Measurements from ENCODE around the gene NLRP14.

Gene NLRP14, protein sequence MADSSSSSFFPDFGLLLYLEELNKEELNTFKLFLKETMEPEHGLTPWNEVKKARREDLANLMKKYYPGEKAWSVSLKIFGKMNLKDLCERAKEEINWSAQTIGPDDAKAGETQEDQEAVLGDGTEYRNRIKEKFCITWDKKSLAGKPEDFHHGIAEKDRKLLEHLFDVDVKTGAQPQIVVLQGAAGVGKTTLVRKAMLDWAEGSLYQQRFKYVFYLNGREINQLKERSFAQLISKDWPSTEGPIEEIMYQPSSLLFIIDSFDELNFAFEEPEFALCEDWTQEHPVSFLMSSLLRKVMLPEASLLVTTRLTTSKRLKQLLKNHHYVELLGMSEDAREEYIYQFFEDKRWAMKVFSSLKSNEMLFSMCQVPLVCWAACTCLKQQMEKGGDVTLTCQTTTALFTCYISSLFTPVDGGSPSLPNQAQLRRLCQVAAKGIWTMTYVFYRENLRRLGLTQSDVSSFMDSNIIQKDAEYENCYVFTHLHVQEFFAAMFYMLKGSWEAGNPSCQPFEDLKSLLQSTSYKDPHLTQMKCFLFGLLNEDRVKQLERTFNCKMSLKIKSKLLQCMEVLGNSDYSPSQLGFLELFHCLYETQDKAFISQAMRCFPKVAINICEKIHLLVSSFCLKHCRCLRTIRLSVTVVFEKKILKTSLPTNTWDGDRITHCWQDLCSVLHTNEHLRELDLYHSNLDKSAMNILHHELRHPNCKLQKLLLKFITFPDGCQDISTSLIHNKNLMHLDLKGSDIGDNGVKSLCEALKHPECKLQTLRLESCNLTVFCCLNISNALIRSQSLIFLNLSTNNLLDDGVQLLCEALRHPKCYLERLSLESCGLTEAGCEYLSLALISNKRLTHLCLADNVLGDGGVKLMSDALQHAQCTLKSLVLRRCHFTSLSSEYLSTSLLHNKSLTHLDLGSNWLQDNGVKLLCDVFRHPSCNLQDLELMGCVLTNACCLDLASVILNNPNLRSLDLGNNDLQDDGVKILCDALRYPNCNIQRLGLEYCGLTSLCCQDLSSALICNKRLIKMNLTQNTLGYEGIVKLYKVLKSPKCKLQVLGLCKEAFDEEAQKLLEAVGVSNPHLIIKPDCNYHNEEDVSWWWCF

DNA sequence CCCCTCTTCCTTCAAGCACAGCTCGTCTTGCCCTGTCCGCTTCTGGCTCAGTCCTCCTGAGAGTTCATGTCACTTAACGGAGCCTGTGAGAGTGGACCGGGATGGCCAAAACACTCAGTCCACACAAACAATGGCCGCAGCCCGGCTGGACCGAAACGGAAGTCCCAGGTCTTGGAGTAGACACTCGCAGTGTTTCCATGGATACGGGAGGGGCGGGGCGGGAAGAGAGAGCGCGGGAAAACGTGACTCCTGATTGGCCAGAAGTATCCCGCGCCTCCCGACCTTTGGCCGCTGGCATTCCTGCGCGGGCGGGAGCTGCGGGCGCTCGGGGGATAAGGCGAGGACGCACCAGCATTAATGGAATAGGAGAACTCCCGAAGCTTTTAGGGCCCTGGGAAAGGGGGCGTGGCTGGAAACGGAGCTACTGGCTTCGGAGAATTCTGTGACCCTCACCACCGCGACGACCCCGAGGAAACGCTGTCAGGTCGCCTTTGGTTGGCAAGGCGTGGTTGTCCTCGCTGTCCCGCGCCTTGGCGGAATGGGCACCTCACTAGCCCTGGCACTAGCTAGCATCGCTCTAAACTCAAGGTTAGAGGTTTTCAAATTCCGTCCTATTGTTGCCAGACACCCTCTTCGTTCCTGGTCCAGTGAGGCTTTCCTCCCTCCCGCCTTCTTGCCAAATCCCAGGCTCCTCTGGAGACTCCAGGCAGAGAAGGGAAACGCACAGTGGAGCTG, at the start of gene NLRP14, which contains the start of gene ZNF214:
Gene NLRP14 (plus strand): TSS at position 297 of the 735 bp plus-strand sequence. CDS start 18,108 bp downstream, outside the sequence.
Gene ZNF214 (minus strand): TSS at position 164 of the 735 bp plus-strand sequence. CDS start 17,511 bp downstream, outside the sequence.
- DNase-seq: peak; percentile 46

DNA sequence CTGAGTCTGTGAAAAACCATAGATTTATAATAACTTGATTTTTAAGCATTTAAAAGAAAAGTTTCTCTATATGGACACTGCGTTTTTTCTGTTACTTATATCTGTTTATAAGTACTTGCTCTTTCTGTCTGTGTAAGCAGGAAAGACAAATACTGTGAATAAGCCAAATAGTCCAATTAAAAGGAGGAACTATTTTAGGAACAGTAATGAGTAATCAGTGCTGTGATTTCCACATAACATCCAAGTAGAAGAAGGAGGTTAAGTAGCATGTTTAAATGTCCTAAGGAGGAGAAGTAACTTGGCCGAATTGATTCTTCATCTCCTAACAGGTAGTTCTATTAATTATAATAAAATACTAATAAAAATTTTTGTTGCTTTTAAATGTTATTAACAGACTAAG, 40.9 kb upstream of the NLRP14 start:
- DNase-seq: no peak

DNA sequence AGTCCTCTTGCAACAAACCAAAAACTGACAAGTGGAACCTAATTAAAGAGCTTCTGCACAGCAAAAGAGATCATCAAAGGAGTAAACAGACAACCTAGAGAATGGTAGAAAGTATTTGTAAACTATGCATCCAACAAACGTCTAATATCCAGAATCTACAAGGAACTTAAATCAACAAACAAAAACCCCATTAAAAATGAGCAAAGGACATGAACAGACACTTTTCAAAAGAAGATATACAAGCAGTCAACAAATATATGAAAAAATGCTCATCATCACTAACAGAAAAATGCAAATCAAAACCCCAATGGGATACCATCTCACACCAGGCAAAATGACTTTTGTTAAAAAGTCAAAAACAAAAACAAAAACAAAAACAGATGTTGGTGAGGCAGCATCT, 33.8 kb upstream of the NLRP14 start:
- no peak for DNase-seq

DNA sequence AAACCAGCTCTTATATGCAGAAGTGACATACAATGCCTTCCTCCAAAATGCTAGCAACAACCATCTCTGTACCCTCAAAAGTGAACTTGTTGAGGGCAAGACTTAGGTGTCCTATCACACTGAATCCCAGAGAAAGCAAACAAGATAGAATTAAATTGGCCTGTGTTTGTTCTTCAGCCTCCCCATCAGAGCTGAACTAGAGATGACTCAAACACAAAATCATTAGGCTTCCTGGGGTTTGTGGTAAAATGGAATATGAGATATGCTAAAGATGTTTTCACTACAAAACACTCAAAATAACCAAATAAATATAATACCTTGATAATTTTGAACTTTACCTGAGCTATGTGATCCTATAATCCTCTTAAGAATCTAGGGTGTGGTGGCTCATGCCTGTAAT, 31.8 kb upstream of the NLRP14 start:
- no peak for DNase-seq

DNA sequence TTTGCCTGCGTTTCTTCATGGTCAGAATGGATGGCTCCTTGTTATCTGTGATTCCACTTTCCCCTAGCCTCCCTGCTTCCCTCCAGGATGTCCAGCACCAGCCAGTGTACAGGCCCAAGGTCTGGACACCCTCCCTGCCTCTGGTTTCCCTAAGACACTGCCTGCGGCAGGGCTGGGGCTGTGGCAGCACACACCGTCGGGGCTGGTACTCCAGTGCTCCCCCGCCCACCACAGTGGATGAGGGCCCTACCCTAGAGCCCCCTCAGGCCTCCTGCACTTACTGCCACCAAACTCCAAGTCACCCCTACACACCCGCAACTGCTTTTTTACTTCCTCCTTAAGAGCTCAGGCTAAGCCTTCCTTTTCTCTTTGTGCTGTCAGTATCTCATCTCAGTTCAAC, 29.1 kb upstream of the NLRP14 start:
- no peak for DNase-seq

DNA sequence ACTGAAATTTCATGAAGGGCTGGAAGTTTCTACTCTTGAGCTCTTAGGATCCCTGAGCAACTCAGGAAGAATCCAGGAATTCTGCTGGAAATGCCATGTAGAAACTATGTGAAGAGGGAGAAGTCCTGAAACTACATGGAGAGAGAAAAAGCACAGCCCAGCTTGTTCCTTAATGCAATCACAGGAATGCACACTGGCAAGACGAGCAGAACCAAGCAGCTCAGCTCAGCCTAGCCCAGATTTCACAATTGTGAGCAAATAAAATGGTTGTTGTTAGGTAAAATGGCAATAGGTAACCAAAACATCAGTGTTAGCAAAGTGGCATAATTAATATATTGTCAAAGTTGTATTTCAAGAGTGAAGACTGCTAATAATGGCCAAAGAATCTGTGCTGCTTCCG, 28.3 kb upstream of the NLRP14 start:
- DNase-seq: no peak

DNA sequence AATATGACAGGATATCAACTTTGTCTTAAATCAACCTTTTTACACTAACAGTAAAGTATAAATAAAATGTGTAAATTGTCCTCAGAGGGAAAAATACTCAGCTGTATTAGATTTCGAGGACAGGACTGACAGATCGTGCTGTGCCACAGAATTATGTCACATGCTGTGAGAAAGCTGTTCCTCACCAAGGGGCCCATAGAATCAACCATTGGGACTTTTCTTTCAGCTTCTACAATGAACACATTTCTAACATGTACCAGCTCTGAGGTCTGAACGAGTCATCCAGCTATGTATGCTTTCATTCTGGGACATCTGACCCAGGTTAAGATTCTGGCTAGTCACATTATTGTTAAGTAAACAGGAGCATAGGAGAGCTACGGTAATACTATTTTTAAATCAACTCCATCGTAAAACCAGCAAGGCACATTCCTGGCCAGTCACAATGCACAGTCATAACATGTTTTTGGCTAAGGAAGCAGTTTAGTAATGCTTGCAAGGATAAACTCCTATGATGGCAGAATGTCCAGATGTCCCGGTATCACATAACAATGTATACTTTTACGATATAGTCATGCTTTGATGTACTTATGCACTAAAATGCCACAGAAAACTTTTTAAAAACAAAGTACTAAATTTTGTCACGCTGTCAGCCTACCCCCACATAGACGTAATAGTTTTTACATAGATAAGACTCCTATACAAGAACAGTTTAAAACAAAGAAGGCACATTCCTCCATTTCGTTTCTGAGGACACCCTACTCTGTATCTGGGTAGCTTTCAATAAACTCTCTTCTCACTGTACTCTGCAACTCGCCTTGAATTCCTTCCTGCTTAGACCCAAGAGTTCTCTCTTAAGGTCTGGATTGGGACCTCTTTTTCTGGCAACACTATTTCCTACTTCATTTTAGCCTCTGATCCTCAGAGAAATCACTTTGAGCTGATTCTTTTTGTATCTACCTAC, 27.5 kb upstream of the NLRP14 start:
- no peak for DNase-seq

DNA sequence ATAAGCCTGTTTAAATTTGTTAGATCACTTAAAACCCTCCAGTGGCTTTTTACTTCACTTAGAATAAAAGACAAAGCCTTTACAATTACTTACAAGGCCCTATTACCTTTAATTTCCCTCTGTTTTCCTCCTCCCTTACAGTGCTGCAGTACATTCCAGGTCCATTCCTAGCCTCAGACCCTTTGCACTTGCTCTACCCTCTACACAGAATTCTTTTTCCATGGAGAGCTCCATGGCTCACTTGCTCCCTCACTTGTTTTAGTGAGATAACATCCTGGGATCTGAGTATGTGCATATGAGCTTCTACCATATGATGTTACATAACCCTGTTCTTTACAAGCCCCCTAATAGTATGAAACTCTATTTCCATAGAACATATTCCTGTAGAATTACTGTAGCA, 24.6 kb upstream of the NLRP14 start:
- DNase-seq: no peak

DNA sequence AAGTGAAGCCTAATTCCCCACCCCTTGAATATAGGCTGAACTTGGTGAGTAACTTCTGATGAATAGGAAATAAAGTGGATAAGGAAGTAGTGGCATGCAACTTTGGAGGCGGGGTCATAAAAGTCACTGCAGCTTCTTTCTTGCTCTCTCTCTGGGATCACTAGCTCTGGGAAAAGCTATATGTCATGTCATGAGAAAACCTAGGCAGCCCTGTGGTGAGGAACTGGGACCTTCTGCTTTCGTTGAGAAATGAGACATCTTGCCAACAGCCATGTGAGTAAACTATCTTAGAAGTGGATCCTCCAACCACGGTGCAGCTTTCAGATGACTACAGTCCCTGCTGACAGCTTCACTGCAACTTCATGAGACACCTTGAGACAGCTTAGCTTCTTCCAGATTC, 15.8 kb upstream of the NLRP14 start:
- DNase-seq: no peak

DNA sequence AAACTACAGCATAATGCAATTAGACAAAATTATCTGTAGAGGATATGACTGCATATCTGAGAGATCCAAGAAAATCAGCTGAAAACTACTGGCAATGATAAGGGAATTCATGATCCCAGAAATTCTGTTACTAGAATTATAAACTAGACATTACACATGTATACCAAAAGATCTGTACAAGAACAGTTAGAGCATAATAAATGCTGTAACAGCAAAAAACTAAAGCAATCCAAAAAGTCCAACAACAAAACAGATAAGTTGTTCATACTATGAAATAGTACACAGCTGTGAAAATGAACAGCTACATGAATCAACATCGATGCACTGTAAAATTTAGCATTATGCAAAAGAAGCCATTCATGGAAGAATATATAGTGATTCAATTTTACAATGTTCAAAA, 6.2 kb upstream of the NLRP14 start:
- DNase-seq: no peak

DNA sequence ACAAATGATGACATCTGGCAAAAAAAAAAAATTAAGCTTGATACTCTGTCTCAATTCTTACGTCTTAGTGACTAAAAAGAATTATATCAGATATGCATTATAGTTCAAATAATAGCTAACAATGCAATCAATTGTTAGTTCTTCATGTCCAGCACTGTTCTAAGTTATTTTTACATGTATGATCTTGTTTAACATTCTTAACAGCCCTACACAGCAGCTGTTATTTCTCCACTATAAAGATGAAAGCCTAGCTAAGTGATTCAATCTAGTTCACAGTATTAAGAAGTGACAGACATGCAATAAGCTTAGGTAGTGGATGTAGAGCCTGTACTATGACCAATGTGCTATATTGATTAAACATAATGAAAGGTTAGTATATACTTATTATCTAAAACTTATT, 4.3 kb upstream of the NLRP14 start:
- DNase-seq: no peak

DNA sequence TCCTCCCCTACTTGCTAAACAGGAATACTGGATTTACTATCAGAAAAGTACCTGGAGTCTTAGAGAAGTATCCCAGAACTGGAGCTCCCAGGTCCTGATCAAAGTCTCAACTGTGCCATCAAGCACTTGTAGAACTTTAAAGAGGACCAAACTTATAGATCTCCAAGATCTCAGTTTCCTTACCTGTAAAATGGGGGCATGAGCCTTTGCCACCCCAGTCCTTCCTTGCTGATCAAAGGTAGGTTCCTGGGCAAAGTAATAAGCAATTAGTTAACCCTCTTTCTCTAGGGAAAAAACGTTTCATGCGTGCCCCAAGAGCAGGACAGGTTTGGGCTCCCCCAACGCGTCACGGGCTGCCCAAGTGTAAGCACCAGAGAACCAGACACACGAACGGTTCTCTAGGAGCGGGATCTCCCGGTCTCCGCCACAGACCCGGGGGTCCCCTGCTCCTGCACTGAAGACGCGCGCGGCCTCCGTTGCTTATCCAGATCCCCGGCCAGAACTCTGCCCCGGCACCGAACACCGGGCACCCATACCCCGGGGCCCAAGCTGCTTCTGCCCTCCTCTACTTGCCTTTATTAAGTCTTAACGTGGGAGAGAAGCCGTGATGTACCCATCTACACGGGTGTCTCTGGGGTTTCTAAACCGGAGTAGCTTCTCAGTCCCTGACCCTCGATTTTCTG, 638 bp upstream of the NLRP14 start:
- no peak for DNase-seq

DNA sequence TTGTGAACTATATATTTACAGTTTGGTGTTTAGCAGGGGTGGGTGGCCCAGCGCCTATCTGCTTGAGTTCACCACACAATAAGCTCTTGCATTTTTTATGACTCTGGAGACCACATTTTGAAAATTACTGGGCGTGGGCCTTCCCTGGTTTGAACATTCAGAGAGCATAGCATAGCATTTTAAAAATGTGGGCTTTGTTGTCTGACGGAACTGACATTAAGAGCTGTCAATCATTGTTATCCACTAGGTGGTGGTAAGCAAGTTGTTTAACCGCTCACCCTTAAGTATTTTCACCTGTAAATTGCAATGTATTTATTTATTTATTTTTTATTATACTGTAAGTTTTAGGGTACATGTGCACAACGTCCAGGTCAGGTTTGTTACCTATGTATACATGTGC, 1.0 kb downstream of the NLRP14 start:
- DNase-seq: no peak

DNA sequence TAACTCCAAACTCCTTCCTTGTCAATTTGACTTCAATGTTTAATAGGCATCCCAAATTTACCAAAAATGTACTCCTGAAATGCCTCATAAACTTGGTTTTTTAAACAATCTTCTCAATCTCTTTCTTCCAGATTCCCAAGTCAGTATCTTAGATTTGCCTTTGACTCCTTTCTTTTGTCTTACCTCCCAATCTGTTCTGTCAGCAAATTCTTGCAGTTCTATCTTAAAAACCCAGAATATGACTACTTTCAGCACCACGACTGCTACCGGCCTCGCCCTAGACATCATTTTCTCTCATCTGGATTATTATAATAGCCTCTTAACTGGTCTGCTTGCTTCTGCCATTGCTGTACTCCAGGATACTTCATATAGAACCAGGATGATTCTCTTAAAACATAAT, 7.9 kb downstream of the NLRP14 start:
- DNase-seq: no peak

DNA sequence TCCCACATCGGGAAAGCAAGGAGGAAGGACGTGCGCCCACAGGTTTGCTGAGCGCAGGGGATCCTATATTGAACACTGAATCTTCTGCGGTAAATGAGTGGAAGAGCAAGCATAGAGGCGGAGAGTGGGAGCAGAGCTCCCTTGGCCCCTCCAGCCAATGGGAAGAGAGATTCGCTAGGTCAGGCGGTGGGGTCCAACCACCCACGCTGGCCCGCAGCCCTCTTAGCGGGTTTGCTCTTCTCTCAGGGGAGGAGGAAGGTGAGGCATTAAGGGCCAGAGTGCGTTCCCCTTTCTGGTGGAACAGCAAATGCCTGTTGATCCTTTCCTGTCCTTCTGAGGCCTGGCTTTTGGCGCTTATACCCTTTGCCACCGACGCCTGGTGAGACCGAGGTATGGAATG, 10.6 kb downstream of the NLRP14 start:
- DNase-seq: no peak

DNA sequence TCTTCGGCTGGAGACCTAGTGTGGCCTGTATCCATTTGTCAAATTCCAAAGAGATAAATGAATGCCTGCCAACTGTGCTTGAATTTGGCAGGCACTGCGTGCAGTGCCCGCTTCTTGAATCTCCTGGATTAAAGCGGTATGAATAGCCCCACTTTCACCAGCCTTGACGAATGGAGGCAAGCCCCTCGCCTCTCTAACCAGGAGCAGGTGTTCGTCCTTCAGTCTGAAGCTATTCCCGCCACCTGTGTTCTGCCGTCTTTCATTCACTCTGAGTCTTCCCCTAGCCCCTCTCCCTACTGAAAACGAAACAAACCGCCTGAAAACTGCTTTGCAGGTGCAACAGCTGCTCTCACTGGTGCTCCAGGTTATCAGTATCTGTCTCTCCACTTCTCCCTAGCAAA, 11.2 kb downstream of the NLRP14 start:
- no peak for DNase-seq

DNA sequence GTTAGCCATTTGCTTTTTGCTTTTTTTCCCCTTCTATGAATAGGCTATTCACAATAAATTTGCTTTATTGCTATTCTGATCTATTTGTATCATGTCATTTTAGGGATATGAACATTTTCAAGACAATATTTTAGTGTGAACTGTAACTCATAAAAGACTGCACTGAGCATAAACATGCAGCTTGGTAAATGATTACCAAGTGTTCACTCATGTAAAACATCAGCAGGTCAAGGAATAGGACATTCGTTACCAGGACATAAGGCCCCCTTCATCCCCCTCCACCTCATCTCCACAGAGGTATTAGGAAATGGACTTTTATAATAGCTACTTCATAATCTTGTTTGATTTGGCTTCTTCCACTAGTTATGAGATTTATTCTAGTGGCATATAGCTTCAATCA, 12.4 kb downstream of the NLRP14 start:
- no peak for DNase-seq

DNA sequence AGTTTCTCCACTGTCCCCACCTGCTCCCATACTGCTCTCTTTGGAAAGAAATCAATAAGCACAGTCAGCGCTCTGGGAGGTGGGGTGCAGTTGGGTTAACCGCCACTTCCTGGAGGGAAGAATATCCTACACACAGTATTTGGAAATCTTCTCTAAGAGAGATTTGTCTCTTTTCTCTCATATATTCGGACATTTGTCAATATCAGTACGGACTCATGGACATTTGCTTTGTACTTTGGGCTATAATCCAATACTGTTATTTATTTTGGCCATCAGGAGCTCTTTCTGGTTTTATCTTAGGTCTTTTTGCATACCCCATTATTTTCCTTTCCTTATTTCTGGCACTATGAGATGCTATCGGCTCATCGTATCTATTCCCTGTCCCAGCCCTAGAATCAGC, 13.7 kb downstream of the NLRP14 start:
- DNase-seq: no peak

DNA sequence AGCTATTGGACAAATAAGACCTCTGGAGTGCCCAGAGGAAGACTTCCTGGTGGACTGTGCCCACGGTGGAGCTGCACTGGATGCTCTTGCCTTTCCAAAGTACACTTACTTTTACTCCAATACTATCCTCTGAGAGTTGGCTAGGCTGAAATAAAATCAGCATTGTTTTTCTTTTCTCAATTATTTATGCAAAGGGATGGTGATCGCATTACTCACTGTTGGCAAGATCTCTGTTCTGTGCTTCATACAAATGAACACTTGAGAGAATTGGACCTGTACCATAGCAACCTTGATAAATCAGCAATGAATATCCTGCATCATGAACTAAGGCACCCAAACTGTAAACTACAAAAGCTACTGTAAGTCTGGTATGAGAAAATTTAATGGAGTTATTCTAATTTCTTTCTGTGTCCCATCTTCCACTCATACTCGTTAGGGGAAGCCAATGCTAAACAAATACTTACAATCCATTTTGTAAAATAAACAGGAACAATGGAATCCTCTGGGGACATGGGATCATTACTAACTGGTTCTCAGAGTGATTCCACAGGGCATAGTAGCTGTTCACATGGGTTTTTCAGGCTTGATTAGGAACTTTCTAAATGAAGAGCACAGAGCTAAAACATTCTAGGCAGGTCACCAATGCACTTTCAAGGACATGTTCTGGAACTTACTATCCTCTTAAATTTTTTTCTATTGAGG, 26.3 kb downstream of the NLRP14 start:
- DNase-seq: no peak

DNA sequence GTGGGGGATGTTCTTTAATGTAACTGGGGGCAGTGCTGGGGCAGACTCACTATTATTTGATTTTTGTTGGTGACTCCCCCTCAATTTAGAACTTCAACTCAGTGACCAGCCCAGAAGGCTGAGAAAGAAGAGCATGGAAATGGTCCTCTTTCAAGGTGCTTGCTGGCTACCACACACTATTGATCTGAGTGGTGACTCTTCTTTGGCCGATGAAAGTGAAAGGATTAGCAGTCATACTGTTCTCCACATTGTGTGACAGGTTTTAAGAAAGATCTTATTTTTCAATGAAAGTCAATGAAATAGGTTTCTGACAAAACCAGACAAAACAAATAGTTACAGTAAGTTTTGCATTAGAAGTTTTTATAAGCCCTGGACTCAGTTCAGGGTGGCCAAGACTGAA, 29.9 kb downstream of the NLRP14 start:
- no peak for DNase-seq
